ENCODE data around the gene TSPAN17.

Gene TSPAN17

GRCh38 chr5:176642675-176643490 is 4.4 kb upstream of the TSPAN17 start:
- DNase-seq (ENCODE audit: low spot score) = no peak

GRCh38 chr5:176643491-176644219 is 3.6 kb upstream of the TSPAN17 start:
- no peak for DNase-seq (ENCODE audit: low spot score)

DNA sequence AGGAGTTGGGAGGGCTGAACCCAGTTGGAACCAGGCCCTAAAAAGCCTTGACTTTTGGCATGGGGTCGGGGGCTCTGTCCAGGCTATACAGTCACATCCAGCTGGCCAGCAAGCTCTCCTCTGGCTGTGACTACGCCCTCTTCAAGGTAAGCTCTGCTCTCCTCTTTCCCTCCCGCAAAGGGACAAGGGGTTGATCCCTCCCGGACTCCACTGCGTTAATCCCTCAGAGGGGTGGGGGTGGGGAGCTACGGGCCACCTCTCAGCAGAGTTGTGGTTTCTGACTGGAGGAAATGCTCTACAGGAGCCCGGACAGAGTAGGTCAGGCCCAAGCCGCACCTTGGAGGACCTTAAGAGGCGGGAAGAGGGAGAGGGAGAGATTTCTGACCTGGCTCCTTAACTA is 3.0 kb upstream of the TSPAN17 start:
- DNase-seq (ENCODE audit: low spot score) = no peak

DNA sequence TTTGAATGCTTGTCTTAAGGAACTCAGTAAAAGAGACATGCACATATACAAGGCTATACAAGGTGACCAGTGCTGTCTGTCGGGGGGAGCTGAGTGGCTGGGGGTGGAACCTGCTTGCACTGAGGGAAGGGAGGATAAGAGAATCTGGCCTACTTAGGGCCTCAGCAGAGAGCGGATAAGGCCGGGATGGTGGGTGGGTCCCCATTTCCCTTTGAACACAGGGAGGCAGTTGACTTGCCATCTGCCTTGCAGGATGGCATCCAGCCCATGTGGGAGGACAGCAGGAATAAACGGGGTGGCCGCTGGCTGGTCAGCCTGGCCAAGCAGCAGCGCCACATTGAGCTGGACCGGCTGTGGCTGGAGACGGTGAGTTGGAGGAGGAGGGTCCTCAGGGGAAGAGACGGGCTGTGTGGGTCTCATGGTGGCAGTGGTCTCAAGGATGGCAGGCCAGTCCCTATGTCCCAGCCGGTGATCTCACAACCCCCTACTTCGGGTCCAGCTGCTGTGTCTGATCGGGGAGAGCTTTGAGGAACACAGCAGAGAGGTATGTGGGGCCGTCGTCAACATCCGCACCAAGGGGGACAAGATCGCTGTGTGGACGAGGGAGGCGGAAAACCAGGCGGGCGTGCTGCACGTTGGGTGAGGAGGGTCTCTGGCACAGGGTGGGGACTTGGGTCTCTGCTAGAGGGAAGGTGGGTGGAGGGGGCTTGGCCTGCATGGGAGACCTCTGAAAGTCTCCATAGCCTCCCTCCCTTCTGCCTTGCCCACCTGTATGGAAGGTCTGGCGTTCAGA is 2.2 kb upstream of the TSPAN17 start:
- DNase-seq (ENCODE audit: low spot score) = no peak

DNA sequence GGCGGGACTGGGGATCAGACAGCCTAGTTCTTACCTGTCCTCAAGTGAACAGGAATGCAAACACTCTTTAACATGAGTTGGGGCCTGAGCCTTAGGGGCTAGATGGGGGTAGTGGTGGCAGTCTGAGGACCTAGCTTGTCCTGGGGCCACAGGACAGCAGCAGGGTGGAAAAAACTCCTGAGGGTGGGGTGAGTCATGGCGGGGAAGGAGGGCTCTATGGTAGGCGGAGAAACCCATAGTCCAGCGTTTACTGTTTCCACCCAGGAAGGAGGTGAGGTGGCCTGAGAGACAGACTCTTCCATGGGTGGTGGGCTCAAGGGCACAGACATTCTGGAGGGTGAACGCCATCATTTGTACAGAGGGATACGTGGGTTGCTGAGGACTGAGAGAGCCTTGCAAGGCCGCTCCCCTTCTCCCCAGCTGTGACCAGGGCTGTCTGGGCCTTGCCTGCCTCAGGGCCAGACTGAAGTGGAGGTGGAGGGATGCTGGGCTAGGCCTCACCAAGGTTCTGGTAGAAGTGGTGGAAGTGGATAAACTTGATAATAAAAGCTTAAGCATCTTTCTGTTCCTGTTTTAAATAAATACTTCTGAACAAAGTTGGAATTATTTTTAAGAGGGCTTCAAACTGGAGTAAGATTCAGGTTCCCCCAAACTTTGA is 1.1 kb upstream of the TSPAN17 start:
- no peak for DNase-seq (ENCODE audit: low spot score)

DNA sequence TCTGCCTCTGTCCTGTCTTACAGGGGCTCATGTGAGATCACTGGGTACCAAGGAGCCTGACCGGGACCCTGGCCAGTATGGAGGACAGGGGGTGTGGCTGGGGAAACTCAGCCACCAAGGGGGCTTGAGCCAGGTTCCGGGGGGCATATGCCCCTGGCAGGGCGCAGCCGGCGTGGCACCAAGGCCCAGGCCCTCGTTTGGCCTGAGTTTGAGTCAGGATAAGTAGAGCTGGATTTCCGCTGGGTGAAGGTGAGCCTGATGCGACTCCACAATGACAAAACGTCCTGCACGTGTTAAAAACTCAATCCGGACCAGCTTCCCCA is 616 bp upstream of the TSPAN17 start:
- no peak for DNase-seq (ENCODE audit: low spot score)

DNA sequence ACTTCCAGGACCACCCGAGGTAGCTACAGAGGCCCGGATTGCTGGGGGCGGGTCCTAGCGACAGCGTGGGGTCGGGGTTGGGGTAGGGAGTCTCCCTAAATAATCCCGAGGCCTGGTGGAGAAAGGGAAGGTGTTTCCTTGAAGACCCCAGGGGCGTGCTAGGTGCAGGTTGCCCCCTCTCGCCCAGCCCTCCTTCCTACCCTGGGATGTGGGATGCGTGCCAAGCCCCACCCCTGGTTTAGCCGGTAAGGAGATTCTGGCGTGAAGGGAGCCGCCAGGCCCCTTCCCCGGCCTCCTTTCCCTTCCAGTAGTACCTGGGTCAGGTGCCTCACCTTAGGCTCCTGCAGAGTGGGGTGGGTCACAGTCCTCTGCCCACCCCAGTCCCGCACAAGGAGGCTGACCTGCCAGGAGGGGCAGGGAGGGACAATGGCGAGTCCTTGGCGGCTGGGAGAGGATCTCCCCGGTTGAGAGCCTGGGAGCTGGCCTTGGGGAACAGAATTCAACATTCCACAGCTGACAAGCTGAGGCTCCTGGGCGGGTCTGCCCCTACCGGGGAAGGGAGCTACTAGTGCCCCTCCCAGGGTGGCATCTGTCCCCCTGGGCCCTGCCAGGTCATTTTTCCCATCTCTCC is 674 bp downstream of the TSPAN17 start:
- no peak for DNase-seq (ENCODE audit: low spot score)

GRCh38 chr5:176648474-176649194 is 1.4 kb downstream of the TSPAN17 start:
- DNase-seq (ENCODE audit: low spot score) = no peak

- DNase-seq (ENCODE audit: low spot score) = no peak
Observed at GRCh38 chr5:176650354-176650884, 3.1 kb downstream of the TSPAN17 start.

GRCh38 chr5:176651472-176651980 is 4.2 kb downstream of the TSPAN17 start:
- no peak for DNase-seq (ENCODE audit: low spot score)

DNA sequence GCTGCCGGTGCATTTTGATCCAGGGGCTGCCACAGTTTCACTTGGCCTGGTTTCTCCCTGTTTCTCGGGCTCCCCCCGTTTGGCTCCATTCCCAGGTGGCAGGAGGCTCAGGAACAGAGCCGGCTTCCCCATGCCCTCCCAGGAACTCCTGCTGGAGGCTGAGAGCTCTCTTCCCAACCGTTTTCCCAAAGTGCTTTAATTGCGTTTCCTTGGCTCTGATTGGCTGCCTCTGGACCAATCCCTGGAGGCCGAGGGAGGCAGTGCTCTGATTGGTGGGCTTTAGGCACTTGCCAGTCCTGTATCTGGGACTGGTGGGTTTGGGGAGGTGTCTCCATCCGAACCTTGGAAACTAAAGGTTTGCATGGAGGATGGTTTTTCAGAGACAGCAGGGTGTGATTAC is 4.9 kb downstream of the TSPAN17 start:
- no peak for DNase-seq (ENCODE audit: low spot score)

GRCh38 chr5:176653401-176654385 is 6.4 kb downstream of the TSPAN17 start:
- peak; percentile 67 for DNase-seq (ENCODE audit: low spot score)

DNA sequence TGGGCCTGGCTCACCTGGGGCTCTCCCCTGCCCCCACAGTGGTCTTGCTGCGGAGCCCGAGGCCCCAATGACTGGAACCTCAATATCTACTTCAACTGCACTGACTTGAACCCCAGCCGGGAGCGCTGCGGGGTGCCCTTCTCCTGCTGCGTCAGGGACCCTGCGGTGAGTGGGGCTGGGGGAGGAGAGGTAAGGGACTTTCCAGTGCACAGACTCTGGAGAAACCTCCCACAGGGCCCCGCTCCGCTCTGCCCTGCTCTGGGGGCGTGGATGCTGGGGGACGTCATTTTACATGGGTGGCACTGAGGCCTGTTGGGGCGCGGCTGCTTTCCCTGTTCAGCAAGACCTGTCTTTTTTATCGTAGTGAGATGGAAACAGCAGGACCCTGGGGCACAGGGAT is 7.6 kb downstream of the TSPAN17 start:
- no peak for DNase-seq (ENCODE audit: low spot score)

DNA sequence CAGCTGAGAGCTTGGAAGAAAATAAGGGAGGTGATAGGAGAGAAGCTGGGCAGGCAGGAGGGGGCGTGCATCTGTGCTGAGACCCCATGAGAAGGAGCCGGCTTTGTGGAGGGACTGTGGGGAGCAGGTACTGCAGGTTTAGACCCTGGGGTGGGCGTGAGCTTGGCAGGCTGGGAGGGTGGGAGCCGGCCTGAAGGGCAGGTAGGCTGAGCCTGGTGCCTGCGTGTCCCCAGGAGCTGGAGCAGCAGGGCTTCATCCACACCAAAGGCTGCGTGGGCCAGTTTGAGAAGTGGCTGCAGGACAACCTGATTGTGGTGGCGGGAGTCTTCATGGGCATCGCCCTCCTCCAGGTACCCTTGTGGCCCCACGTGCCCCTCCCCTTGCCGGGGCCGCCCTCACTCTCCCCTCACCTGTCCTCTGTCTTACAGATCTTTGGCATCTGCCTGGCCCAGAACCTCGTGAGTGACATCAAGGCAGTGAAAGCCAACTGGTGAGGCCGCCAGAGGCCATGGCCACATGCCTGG is 9.2 kb downstream of the TSPAN17 start:
- no peak for DNase-seq (ENCODE audit: low spot score)

GRCh38 chr5:176658007-176658599 is 10.8 kb downstream of the TSPAN17 start:
- DNase-seq (ENCODE audit: low spot score) = peak; percentile 69

DNA sequence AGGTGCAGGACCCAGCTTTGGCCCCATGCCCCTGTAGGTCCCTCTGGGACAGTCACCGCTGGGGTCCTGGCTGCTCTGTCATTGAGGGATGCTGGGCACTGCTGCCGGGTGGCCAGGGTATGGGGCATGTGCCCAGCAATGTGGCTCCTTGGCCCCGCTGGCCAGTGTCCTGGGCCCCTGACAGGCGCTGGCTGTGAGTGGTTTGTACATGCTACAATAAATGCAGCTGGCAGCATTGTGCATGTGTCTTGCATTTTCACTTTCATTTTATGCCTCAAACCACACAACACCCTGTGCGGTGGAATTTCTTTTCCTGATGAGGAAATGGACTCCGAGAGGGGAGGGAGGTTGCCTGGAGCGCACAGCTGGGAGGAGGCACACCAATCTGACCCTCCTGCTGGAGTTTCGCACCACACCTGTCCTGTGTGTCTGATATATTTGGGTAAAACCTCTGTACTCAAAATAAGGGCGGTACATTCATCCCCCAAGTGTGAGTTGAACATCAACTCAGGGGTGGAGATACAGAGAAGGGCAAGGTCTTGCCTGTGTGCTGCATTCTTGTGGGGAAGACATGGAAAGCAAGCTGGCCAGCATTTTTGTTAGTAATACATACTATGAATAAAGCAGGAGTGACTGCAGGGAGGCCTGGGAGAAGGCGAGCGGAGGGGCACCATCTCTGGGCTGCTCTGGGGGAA is 11.7 kb downstream of the TSPAN17 start:
- peak; percentile 24 for DNase-seq (ENCODE audit: low spot score)

DNA sequence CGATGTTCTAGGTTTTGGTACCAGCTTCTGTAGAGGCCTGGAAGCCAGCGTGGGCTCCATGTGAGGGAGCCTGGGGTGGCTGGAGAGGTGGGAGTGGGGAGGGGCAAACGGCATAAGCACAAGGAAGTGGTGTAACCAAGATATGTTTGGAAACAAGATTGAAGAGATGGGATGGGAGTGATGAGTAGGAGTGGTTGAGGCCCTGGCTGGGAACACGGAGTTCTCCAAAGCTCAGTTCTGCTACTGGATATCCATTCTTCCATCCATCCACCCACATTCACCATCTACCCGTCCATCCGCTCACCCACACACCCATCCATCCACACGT is 12.2 kb downstream of the TSPAN17 start:
- DNase-seq (ENCODE audit: low spot score) = no peak

GRCh38 chr5:176659860-176660461 is 12.7 kb downstream of the TSPAN17 start:
- no peak for DNase-seq (ENCODE audit: low spot score)

All from activated CD4-positive, alpha-beta T cell treated with anti-CD3 and anti-CD28 coated beads, Interleukin-2, Interleukin-4, amounts not matched to agents 100 ng/mL and 50 ng/mL, durations not matched to agents 16 hours and 8 hours (primary cell).